ENCODE data around the gene SHOC2. TPM values are rescaled to one million over a fixed set of nuclear protein-coding genes. Genes with fewer than 3 reads are reported as not detected.

The SHOC2 gene
- total RNA-seq, 1 experiment from 2014 or later, result 23.7 TPM

DNA sequence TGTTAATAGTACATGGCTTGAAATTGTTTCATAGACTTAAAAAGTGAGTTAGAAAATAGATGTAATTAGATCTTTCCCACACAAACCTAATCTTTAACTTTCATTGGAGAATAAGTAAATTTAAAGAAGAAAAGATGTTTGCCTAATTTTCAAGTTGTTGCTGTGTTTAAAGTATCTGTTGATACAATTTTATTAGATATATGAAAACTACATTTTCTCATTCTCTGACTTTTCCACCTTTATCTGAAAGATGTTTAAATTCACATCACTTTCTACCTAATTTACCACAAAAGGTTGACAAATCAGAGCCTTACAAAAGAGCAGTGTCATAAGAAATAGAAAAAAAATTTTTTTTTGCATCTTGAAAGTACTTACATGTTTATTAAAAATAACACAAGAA lies 45.8 kb downstream of the SHOC2 start:
- Histone ChIP-seq H3K27me3 (ENCODE audit: insufficient read depth, low read length) (no peaks in the 10 kb centered on the region), H3K14ac (ENCODE audit: insufficient read depth, low read length) (no peak overlapping the region), H2BK20ac (ENCODE audit: low read depth, low read length, poor library complexity, severe bottlenecking) (no peak overlapping the region), H3K4me2 (ENCODE audit: insufficient read depth, insufficient read length, low read length) (no peak overlapping the region), H2BK15ac (ENCODE audit: low read depth, low read length) (no peak overlapping the region), H2AK5ac (ENCODE audit: insufficient read length, low read length) (no peak overlapping the region), H3K18ac (ENCODE audit: insufficient read length, low read depth, low read length) (no peak overlapping the region), H3K9me3 (ENCODE audit: control insufficient read depth, low read depth, low read length) (no peaks in the 10 kb centered on the region), H4K5ac (ENCODE audit: insufficient read length, low read depth, low read length) (no peak overlapping the region), H3K79me1 (ENCODE audit: insufficient read depth, low read depth, low read length, poor library complexity, severe bottlenecking) (no peaks in the 10 kb centered on the region), H2BK12ac (ENCODE audit: insufficient read length, low read depth, low read length) (no peak overlapping the region), H3K79me2 (ENCODE audit: insufficient read depth, low read length) (peaks cover 2% of the 10 kb centered on the region; the same call in 1 of the 2 replicates), H4K91ac (ENCODE audit: insufficient read length, low read depth, low read length) (no peak overlapping the region), H3T11ph (ENCODE audit: low read length) (no peak overlapping the region), H4K8ac (replicated peaks; ENCODE audit: insufficient read length, low read depth, low read length) (no peak overlapping the region), H3K4me1 (ENCODE audit: insufficient read depth, low read length) (no peaks in the 10 kb centered on the region), H3K27ac (ENCODE audit: insufficient read length, low read depth, low read length) (no peak overlapping the region), H3K9ac (ENCODE audit: extremely low read depth, insufficient read length, low read length) (no peak overlapping the region), H2BK120ac (ENCODE audit: low read depth, low read length, poor library complexity, severe bottlenecking) (no peak overlapping the region), H2BK5ac (ENCODE audit: insufficient read length, low read length) (no peak overlapping the region), H3K23ac (ENCODE audit: insufficient read length, low read depth, low read length) (no peak overlapping the region), H3K23me2 (ENCODE audit: insufficient read length, low read depth, low read length, poor library complexity, severe bottlenecking) (no peaks in the 10 kb centered on the region), H4K20me1 (ENCODE audit: control insufficient read depth, insufficient read depth, insufficient read length) (no peaks in the 10 kb centered on the region), H3K56ac (ENCODE audit: insufficient read length, low read depth, low read length) (no peak overlapping the region), H3K4ac (ENCODE audit: low read depth, low read length) (no peak overlapping the region), H2AFZ (ENCODE audit: low read length) (no peak overlapping the region)
- H3K36me3 Mint-ChIP-seq (ENCODE audit: insufficient read depth in 1 of 3, low read depth in 3 of 3), result no peaks in the 10 kb centered on the region
- no peak overlapping the region for H3K4me3 Mint-ChIP-seq
- DNase-seq, result no peak
- TF ChIP-seq, protein P1, sequence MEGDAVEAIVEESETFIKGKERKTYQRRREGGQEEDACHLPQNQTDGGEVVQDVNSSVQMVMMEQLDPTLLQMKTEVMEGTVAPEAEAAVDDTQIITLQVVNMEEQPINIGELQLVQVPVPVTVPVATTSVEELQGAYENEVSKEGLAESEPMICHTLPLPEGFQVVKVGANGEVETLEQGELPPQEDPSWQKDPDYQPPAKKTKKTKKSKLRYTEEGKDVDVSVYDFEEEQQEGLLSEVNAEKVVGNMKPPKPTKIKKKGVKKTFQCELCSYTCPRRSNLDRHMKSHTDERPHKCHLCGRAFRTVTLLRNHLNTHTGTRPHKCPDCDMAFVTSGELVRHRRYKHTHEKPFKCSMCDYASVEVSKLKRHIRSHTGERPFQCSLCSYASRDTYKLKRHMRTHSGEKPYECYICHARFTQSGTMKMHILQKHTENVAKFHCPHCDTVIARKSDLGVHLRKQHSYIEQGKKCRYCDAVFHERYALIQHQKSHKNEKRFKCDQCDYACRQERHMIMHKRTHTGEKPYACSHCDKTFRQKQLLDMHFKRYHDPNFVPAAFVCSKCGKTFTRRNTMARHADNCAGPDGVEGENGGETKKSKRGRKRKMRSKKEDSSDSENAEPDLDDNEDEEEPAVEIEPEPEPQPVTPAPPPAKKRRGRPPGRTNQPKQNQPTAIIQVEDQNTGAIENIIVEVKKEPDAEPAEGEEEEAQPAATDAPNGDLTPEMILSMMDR (conservative IDR thresholded peaks at IDR 0.05), result no peak
- H3K9me3 Mint-ChIP-seq, result no peaks in the 10 kb centered on the region
- no peak overlapping the region for H3K27ac Mint-ChIP-seq
- peaks cover 5 to 8% of the 10 kb centered on the region in 2 experiments for H3K4me1 Mint-ChIP-seq
- no peaks in the 10 kb centered on the region for H3K27me3 Mint-ChIP-seq (ENCODE audit: low read depth)
